HG02840 (cell line): ENCODE data around the gene ART3.

Experiments used
- ATAC-seq: cut with Tn5 transposase; IDR thresholded peaks from one replicate; pipeline ENCODE4 v1.9.1; 2021; ENCODE audit warnings: mild to moderate bottlenecking, moderate library complexity, moderate number of reproducible peaks; ENCODE audit not compliant: unreplicated experiment, low FRiP score

The ART3 gene

DNA sequence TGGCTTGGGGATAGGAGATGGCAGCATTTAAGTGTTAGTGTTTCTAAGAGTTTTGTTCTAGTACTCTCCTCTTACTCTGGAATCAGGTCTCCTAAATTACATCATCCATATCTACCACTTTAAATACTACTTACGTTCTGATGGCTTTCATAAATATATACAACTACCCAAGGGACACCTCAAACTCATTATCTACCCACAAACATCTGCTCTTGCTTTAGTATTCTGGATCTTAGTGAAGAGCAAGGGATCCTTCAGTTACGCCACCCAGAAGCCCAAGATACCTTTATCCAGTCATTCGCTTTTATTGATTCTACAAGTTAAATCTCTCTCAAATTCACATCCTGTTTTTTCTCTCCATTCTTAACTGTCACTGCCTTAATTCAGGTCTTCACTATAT is 66.7 kb downstream of the ART3 start:
- no peak for ATAC-seq

DNA sequence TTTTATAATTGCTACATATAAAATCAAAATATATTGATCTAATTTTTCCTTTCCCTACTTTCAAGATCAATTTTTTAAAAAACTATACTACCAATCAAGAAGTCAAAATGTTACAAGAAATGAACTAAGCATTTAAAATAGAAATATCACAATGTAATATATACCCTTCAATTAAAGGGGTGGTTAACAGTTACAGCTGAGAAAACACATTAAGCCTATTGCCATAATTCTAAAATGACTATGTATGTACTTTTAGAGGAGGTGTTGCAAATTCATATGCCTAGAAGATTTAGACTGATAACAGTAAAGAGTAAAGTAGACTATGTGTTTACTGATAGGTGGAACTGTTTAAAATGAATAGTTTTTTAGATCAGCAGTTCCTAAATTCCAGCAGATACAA is 70.0 kb downstream of the ART3 start:
- no peak for ATAC-seq

DNA sequence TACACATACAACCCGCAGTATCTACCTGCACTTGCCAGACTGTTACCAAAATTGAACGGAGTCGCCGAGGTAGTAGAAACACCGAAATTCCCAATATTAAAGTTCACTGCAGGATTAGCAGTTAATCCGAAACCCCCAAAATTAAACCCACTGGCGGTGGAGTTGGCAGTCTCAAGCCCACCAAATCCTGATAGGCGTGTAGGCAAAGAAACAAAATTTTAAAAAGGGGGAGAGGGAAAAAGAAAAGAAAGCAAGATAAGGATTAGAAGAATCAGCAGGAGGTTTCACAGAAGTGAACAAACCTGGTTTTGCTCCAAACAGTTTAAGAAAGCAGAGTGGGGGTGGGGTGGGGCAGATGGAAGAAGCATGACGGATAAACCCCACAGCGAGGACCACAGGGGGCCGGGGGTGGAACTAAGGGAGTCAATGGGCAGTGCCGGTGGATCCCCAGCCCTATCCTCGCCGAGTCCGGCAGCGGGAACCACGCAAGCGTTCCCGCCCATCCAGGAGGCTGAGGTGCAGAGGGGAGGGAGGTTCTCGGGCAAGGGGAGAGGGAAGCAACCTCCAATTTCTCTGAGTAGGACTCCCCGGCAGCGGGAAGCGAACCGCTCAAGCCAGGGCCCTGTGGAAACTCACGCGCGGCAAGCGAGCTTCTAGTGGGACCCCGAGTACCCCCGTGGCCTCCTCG is 73.1 kb downstream of the ART3 start:
- peak; percentile 31 for ATAC-seq

DNA sequence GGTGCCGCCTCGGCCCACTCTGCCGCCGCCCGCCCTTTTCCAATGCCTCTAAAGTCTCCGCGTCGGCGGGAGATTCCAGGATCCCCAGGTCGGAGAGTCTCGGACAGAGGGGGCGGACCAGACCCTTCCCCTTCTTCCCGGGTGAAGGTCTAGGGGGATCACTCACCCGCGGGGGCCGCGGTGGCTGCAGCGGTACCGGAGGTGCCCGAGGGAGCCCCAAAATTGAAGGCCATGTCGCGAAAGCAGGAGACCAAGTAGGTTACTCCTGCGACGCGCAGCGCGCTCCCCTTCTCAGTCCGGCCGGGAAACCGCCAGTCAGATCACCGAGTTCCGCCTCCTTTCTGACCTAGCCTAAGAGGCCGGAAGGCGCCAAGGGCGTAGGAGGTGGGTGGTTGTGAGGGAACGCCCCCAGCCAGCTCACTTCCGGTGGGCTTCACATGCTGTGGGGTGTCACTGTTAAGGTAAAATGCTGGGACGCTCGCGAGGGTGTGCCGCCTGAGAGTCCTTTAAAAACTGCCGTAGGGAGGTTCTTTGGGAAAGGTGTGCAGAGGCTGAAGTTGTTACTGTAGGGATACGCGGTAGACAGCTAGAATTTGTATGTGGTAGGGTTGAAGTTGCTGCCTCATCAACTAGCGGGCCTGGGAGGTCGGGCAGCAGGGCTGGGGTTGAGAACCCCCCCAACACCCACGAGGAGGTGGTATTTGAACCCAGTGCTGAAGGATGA is 73.8 kb downstream of the ART3 start, which contains the start of gene NUP54:
Gene NUP54, minus strand, starts transcription at position 256 of the 724 bp plus-strand sequence. Its CDS starts 23 bp downstream, at position 233.
- peak; percentile 99 for ATAC-seq

DNA sequence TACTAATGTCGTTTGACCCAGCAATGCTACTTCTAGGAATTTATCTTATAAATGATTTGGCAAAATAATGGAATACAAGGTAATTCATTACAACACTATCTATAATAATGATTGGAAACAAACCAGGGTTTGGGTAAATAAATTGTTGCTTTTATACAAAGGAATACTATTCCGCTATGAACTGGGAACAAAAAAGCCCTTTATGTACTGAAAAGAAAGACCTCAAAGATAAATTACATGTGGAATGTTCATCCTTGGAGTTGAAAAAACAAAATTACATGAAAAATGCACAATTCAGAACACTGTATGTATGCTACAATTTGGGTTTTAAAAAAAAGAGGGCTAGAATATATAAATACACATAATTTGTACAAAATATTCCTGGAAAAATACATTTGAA is 78.8 kb downstream of the ART3 start:
- no peak for ATAC-seq

DNA sequence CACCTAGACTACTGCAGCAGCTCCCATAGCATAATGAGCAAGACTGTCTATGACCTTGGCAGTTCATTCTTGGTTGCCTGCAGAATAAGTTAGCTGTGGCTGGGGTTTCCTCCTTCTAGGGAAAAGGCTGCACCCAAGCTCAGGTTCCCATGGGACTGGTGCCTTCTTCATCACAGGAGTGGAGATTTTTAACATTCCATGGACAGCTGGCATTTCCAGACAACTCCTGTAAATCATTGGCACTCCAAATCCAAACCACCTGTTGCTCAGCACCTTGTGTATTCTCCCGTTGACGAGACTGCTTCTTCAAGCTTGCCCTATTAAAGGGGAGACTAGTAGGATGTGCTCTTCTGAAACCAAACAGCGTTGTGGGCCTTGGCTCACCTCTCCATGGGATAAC is 81.5 kb downstream of the ART3 start:
- no peak for ATAC-seq

GRCh38 chr4:76156635-76157034 is 82.1 kb downstream of the ART3 start:
- ATAC-seq = no peak

GRCh38 chr4:76160355-76160754 is 85.8 kb downstream of the ART3 start:
- ATAC-seq = no peak
